Tibial nerve (tissue), 4 donors: ENCODE measurements around the gene SEC61A1.

Source experiments
- EP300 ChIP-seq, 2 donors: sonication (generic); formaldehyde crosslinking; IDR thresholded peaks; one replicate each; pipeline ENCODE4 v1.6.1; 2017; ENCODE audit warnings: antibody characterized with exemption in 2 of 2, mild to moderate bottlenecking in 1 of 2
- TF ChIP-seq, protein P1 (sequence below), 5 experiments: fragments of 200-600 bp in 3 of 5; fragments of 450-650 bp in 2 of 5; sonication (generic) in 3 of 5; IDR thresholded peaks; one replicate each; pipeline ENCODE4 v1.5.1; 2016 to 2019; ENCODE audit warnings: antibody characterized with exemption in 5 of 5, mild to moderate bottlenecking in 3 of 5, moderate library complexity in 2 of 5

DNA sequence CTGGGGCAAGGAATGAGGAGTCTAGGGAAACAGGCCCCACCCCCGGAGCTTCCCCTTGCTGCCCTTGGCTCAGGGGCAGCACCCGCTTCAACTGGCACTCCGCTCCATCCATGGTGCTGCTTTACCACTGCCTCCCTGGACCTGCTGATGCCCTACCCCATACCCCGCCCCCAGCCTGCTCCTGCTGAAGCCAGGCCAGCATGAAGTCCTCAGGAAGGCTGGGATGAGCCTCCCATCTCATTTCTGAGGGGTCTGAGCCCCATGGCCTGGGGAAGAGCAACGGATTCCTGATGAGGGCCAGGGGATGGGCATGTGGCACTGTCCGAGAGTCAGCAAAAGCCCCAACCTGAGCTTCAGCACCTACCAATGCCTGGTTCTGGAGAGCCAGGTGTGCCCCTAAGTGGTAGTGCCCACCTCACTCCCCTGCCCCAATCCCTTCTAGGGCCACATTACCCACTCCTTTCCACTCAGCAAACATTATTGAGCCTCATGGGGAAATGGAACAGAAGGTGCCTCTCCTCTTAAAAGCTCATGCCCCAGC is 21.0 kb downstream of the SEC61A1 start:
- TF ChIP-seq, protein P1, sequence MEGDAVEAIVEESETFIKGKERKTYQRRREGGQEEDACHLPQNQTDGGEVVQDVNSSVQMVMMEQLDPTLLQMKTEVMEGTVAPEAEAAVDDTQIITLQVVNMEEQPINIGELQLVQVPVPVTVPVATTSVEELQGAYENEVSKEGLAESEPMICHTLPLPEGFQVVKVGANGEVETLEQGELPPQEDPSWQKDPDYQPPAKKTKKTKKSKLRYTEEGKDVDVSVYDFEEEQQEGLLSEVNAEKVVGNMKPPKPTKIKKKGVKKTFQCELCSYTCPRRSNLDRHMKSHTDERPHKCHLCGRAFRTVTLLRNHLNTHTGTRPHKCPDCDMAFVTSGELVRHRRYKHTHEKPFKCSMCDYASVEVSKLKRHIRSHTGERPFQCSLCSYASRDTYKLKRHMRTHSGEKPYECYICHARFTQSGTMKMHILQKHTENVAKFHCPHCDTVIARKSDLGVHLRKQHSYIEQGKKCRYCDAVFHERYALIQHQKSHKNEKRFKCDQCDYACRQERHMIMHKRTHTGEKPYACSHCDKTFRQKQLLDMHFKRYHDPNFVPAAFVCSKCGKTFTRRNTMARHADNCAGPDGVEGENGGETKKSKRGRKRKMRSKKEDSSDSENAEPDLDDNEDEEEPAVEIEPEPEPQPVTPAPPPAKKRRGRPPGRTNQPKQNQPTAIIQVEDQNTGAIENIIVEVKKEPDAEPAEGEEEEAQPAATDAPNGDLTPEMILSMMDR (IDR thresholded peaks at IDR 0.05), result no peak
- no peak for TF ChIP-seq EP300 (IDR thresholded peaks at IDR 0.05)
